Measurements from ENCODE around the gene EEF1A2.

DNA sequence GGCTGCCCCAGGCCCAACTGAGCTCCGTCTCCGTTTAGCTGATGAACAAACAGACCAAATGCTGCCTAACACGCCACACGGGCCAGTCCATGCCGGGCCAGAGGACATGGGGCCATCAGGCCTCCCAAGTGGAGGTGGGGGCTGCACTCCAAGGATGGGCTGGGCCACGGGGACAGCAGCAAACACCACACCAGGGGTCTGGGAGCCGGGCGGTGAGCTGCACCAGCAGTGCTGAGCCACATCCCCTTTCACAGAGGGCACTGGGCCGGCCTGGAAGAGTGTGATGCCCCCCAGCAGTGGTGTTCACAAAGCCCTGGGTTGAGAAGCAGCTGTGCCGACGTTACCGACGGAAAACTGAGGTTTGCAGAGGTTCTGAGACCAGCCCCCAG, 29.2 kb downstream of the EEF1A2 start:
- TF ChIP-seq CHD1 (IDR thresholded peaks at IDR 0.05; ENCODE audit: low read depth, low read length), result no peak
- TF ChIP-seq, protein P1, sequence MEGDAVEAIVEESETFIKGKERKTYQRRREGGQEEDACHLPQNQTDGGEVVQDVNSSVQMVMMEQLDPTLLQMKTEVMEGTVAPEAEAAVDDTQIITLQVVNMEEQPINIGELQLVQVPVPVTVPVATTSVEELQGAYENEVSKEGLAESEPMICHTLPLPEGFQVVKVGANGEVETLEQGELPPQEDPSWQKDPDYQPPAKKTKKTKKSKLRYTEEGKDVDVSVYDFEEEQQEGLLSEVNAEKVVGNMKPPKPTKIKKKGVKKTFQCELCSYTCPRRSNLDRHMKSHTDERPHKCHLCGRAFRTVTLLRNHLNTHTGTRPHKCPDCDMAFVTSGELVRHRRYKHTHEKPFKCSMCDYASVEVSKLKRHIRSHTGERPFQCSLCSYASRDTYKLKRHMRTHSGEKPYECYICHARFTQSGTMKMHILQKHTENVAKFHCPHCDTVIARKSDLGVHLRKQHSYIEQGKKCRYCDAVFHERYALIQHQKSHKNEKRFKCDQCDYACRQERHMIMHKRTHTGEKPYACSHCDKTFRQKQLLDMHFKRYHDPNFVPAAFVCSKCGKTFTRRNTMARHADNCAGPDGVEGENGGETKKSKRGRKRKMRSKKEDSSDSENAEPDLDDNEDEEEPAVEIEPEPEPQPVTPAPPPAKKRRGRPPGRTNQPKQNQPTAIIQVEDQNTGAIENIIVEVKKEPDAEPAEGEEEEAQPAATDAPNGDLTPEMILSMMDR (conservative IDR thresholded peaks at IDR 0.05; ENCODE audit: low read depth, low read length), result no peak
- no peak for TF ChIP-seq POLR2A (IDR thresholded peaks at IDR 0.05; ENCODE audit: low read depth, low read length)
- TF ChIP-seq MXI1 (IDR thresholded peaks at IDR 0.05; ENCODE audit: borderline replicate concordance, low read depth, low read length), result no peak
- TF ChIP-seq NFE2L2 (IDR thresholded peaks at IDR 0.05; ENCODE audit: low read depth, low read length), result no peak
- no peak for TF ChIP-seq BHLHE40 (IDR thresholded peaks at IDR 0.05; ENCODE audit: low read depth, low read length)
- TF ChIP-seq SMC3 (IDR thresholded peaks at IDR 0.05; ENCODE audit: low read depth, low read length), result no peak
- TF ChIP-seq, protein P2, sequence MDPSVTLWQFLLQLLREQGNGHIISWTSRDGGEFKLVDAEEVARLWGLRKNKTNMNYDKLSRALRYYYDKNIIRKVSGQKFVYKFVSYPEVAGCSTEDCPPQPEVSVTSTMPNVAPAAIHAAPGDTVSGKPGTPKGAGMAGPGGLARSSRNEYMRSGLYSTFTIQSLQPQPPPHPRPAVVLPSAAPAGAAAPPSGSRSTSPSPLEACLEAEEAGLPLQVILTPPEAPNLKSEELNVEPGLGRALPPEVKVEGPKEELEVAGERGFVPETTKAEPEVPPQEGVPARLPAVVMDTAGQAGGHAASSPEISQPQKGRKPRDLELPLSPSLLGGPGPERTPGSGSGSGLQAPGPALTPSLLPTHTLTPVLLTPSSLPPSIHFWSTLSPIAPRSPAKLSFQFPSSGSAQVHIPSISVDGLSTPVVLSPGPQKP (IDR thresholded peaks at IDR 0.05; ENCODE audit: borderline replicate concordance, low read depth, low read length), result no peak
- TF ChIP-seq CEBPB (IDR thresholded peaks at IDR 0.05; ENCODE audit: low read depth, low read length), result no peak
- no peak for TF ChIP-seq RCOR1 (IDR thresholded peaks at IDR 0.05; ENCODE audit: insufficient replicate concordance, low read length)
- TF ChIP-seq, protein P3, sequence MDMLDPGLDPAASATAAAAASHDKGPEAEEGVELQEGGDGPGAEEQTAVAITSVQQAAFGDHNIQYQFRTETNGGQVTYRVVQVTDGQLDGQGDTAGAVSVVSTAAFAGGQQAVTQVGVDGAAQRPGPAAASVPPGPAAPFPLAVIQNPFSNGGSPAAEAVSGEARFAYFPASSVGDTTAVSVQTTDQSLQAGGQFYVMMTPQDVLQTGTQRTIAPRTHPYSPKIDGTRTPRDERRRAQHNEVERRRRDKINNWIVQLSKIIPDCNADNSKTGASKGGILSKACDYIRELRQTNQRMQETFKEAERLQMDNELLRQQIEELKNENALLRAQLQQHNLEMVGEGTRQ (IDR thresholded peaks at IDR 0.05; ENCODE audit: low read depth, low read length), result no peak
- TF ChIP-seq RFX5 (IDR thresholded peaks at IDR 0.05; ENCODE audit: low read depth, low read length), result no peak
- no peak for TF ChIP-seq RAD21 (IDR thresholded peaks at IDR 0.05; ENCODE audit: low read length)
- no peak for TF ChIP-seq FOS (IDR thresholded peaks at IDR 0.05; ENCODE audit: low read depth, low read length)

All from IMR-90 (cell line).